Stimulated activated naive CD8-positive, alpha-beta T cell treated with anti-CD3 and anti-CD28 coated beads, Interleukin-15, amount 100 ng/mL, for 72 hours (primary cell): ENCODE results near the gene UQCR11.

Experiments used
- ATAC-seq: fragments of 150-1000 bp; cut with Tn5 transposase; 2 replicates; pipeline ENCODE4 v1.10.0; 2021; ENCODE audit warnings: mild to moderate bottlenecking, moderate library complexity
- DNase-seq, 2 donors: peaks; one replicate each; pipeline ENCODE4 v3.0.0; 2021 to 2022
- H3K27ac Mint-ChIP-seq, 2 donors: one replicate each; pipeline ENCODE4 v1.8.0; 2022; ENCODE audit warnings: mild to moderate bottlenecking in 2 of 2, mixed read lengths in 2 of 2, moderate library complexity in 2 of 2
- H3K27me3 Mint-ChIP-seq: one replicate; pipeline ENCODE4 v1.8.0; 2022; ENCODE audit warnings: mixed read lengths
- H3K4me1 Mint-ChIP-seq: one replicate; pipeline ENCODE4 v1.8.0; 2022; ENCODE audit warnings: mild to moderate bottlenecking, mixed read lengths
- H3K4me3 Mint-ChIP-seq, 2 donors: one replicate each; pipeline ENCODE4 v1.8.0; 2022; ENCODE audit warnings: mild to moderate bottlenecking in 2 of 2, mixed read lengths in 2 of 2, moderate library complexity in 1 of 2
- H3K9me3 Mint-ChIP-seq, 2 donors: one replicate each; pipeline ENCODE4 v1.8.0; 2022; ENCODE audit warnings: mixed read lengths in 2 of 2

Gene UQCR11

GRCh38 chr19:1558552-1558951, 46.7 kb downstream of the UQCR11 start:
- Mint-ChIP-seq H3K27me3 (no peaks in the 10 kb centered on the region), H3K9me3 (no peaks in the 10 kb centered on the region), H3K4me3 (no peak overlapping the region), H3K27ac (no peak overlapping the region), H3K4me1 (no peaks in the 10 kb centered on the region)
- DNase-seq (no peak), ATAC-seq (no peak)

GRCh38 chr19:1556390-1557070, 48.7 kb downstream of the UQCR11 start:
- ATAC-seq (peak; percentile 27), DNase-seq (no peak)
- Mint-ChIP-seq H3K27me3 (peaks cover 12% of the 10 kb centered on the region), H3K4me3 (no peak overlapping the region), H3K27ac (no peak overlapping the region), H3K9me3 (no peaks in the 10 kb centered on the region), H3K4me1 (no peaks in the 10 kb centered on the region)

- H3K4me1 Mint-ChIP-seq, result no peaks in the 10 kb centered on the region
- peak; percentile 67 for ATAC-seq
- H3K9me3 Mint-ChIP-seq, result no peaks in the 10 kb centered on the region
- no peak overlapping the region for H3K27ac Mint-ChIP-seq
- peaks cover 13% of the 10 kb centered on the region for H3K27me3 Mint-ChIP-seq
- no peak for DNase-seq
- no peak overlapping the region for H3K4me3 Mint-ChIP-seq
Measured at GRCh38 chr19:1555487-1556389, 49.5 kb downstream of the UQCR11 start.

GRCh38 chr19:1554968-1555367, 50.3 kb downstream of the UQCR11 start:
- H3K9me3 Mint-ChIP-seq, result no peaks in the 10 kb centered on the region
- no peak for DNase-seq
- H3K4me3 Mint-ChIP-seq, result no peak overlapping the region
- H3K27me3 Mint-ChIP-seq, result peaks cover 13% of the 10 kb centered on the region
- no peak overlapping the region for H3K27ac Mint-ChIP-seq
- no peak for ATAC-seq
- no peaks in the 10 kb centered on the region for H3K4me1 Mint-ChIP-seq

- Mint-ChIP-seq H3K27ac (no peak overlapping the region), H3K4me1 (no peaks in the 10 kb centered on the region), H3K9me3 (no peaks in the 10 kb centered on the region), H3K27me3 (peaks cover 13% of the 10 kb centered on the region), H3K4me3 (no peak overlapping the region)
- ATAC-seq, result no peak
- no peak for DNase-seq
Measured at GRCh38 chr19:1553415-1553814, 51.8 kb downstream of the UQCR11 start.

GRCh38 chr19:1551068-1552040, 53.9 kb downstream of the UQCR11 start:
- DNase-seq, result no peak
- H3K4me1 Mint-ChIP-seq, result peaks cover 2% of the 10 kb centered on the region
- no peak for ATAC-seq
- H3K4me3 Mint-ChIP-seq, result no peak overlapping the region
- no peak overlapping the region for H3K27ac Mint-ChIP-seq
- H3K27me3 Mint-ChIP-seq, result peaks cover 26% of the 10 kb centered on the region
- no peaks in the 10 kb centered on the region for H3K9me3 Mint-ChIP-seq

- peak overlapping the region in 1 of 2 donors; percentile 7 for H3K27ac Mint-ChIP-seq
Measured at GRCh38 chr19:1549332-1549945, 55.8 kb downstream of the UQCR11 start.

More at GRCh38 chr19:1549332-1549945, 55.8 kb downstream of the UQCR11 start:
- DNase-seq (no peak), ATAC-seq (no peak)
- no peaks in the 10 kb centered on the region for H3K9me3 Mint-ChIP-seq
- peaks cover 7% of the 10 kb centered on the region for H3K4me1 Mint-ChIP-seq
- H3K27me3 Mint-ChIP-seq, result peaks cover 42% of the 10 kb centered on the region
- H3K4me3 Mint-ChIP-seq, result no peak overlapping the region
